HepG2 (cell line): ENCODE measurements around the gene PIEZO2. TPM values are rescaled to one million over a fixed set of nuclear protein-coding genes. Genes with fewer than 3 reads are reported as not detected.

Experiments
- ATAC-seq: fragments of 200-7000 bp; cut with Tn5 transposase; 3 replicates; pipeline ENCODE4 v1.9.1; 2020; ENCODE audit warnings: mild to moderate bottlenecking, moderate library complexity
- BruUV-seq: library from RNA; stranded (reverse); fragments of 400-500 nt; replicated peaks from 2 replicates; lab custom pipeline; 2021; lab: Mats Ljungman, UMichigan
- CTCF ChIA-PET: fragments of 300-600 bp; formaldehyde crosslinking; extraction: SDS; loops from one replicate; lab custom pipeline; 2021; ENCODE audit warnings: low total read pairs, inconsistent platforms, low intra/inter-chr PET ratio; lab: Yijun Ruan, JAX
- POLR2A ChIA-PET: fragments of 350-600 bp; sonication (Branson Sonifier 250); formaldehyde crosslinking; loops from one replicate; lab custom pipeline; 2020; ENCODE audit warnings: antibody characterized with exemption, inconsistent platforms; lab: Yijun Ruan, JAX
- DNase-seq: peaks from one replicate; pipeline ENCODE4 v3.0.0-alpha.2; 2015; ENCODE audit warnings: low spot score
- FAIRE-seq: peaks from 3 replicates; lab custom pipeline; 2011; peaks lifted over from hg19 to GRCh38; lab: Jason Lieb, UNC
- H2AFZ ChIP-seq: one replicate; pipeline ENCODE4 v1.6.1; 2011; ENCODE audit warnings: low read length, inconsistent platforms
- H3K27ac ChIP-seq: fragments of 300-600 bp; 3 replicates; pipeline ENCODE4 v1.8.0; 2011; ENCODE audit warnings: mixed run types, mild to moderate bottlenecking, mixed read lengths, low read length, inconsistent platforms; ENCODE audit not compliant: insufficient read depth; ENCODE audit errors: extremely low read length
- H3K27me3 ChIP-seq, 2 experiments: fragments of 200-600 bp in 1 of 2; 2 replicates in 1 of 2; 3 replicates in 1 of 2; pipeline versions ENCODE4 v1.6.0 to v1.8.0; 2011; ENCODE audit warnings: low read length in 2 of 2, mild to moderate bottlenecking in 2 of 2, moderate library complexity in 2 of 2, inconsistent platforms in 1 of 2; ENCODE audit not compliant: insufficient read depth in 2 of 2, control insufficient read depth in 1 of 2
- H3K36me3 ChIP-seq, 2 experiments: fragments of 200-600 bp in 1 of 2; replicated peaks in 1 of 2; 2 replicates in 1 of 2; 3 replicates in 1 of 2; pipeline versions ENCODE4 v1.5.1 to v1.8.0; 2011; ENCODE audit warnings: low read length in 2 of 2, inconsistent platforms in 1 of 2; ENCODE audit not compliant: insufficient read depth in 2 of 2, control insufficient read depth in 1 of 2
- H3K4me1 ChIP-seq: 2 replicates; pipeline ENCODE4 v1.5.1; 2012; ENCODE audit warnings: low read length, inconsistent platforms; ENCODE audit not compliant: insufficient read depth
- H3K4me2 ChIP-seq: 2 replicates; pipeline ENCODE4 v1.6.0; 2011; ENCODE audit warnings: low read depth, low read length, inconsistent platforms
- H3K4me3 ChIP-seq, 3 experiments: fragments of 200-600 bp in 1 of 3; sonication (generic), shearing (Covaris generic) in 1 of 3; replicated peaks in 1 of 3; 2 replicates each; pipeline ENCODE4 v1.5.1; 2011 to 2016; ENCODE audit warnings: low read length in 3 of 3, inconsistent platforms in 2 of 3, low read depth in 2 of 3, mild to moderate bottlenecking in 2 of 3, control low read depth in 1 of 3, mixed read lengths in 1 of 3; ENCODE audit not compliant: insufficient read depth in 1 of 3
- H3K79me2 ChIP-seq: one replicate; pipeline ENCODE4 v1.6.1; 2011; ENCODE audit warnings: low read length, inconsistent platforms; ENCODE audit not compliant: insufficient read depth
- H3K9ac ChIP-seq: 2 replicates; pipeline ENCODE4 v1.6.0; 2011; ENCODE audit warnings: mild to moderate bottlenecking, low read depth, low read length, inconsistent platforms; ENCODE audit not compliant: insufficient read depth
- H3K9me3 ChIP-seq: 2 replicates; pipeline ENCODE4 v1.5.1; 2012; ENCODE audit warnings: mild to moderate bottlenecking, low read length
- H4K20me1 ChIP-seq: 2 replicates; pipeline ENCODE4 v1.6.0; 2011; ENCODE audit warnings: inconsistent platforms, mild to moderate bottlenecking, low read length, moderate library complexity; ENCODE audit not compliant: insufficient read depth
- FOSL2 ChIP-seq: sonication (generic); formaldehyde crosslinking; IDR thresholded peaks from 2 replicates; pipeline ENCODE4 v1.4.0; 2020; ENCODE audit warnings: missing genetic modification reagents
- IKZF5 ChIP-seq: IDR thresholded peaks from 2 replicates; pipeline ENCODE4 v1.6.1; 2018; ENCODE audit warnings: missing genetic modification reagents, mild to moderate bottlenecking, missing compliant biosample characterization
- PAX8 ChIP-seq: sonication (generic); formaldehyde crosslinking; IDR thresholded peaks from 2 replicates; pipeline ENCODE4 v1.8.0; 2022; ENCODE audit warnings: mild to moderate bottlenecking, missing genetic modification reagents, borderline replicate concordance
- RFXANK ChIP-seq: IDR thresholded peaks from 2 replicates; pipeline ENCODE4 v1.6.1; 2016
- SNRNP70 ChIP-seq: fragments of 200-400 bp; formaldehyde crosslinking; IDR thresholded peaks from 2 replicates; pipeline ENCODE4 v1.6.1; 2017; ENCODE audit warnings: mild to moderate bottlenecking, low read depth, low read length, moderate library complexity
- TP53 ChIP-seq: sonication (generic); formaldehyde crosslinking; conservative IDR thresholded peaks from 2 replicates; pipeline ENCODE4 v1.4.0; 2020; ENCODE audit warnings: missing genetic modification reagents
- ZNF678 ChIP-seq: sonication (generic); formaldehyde crosslinking; IDR thresholded peaks from 2 replicates; pipeline ENCODE4 v1.4.0; 2020; ENCODE audit warnings: mild to moderate bottlenecking, missing genetic modification reagents
- ZSCAN9 ChIP-seq: IDR thresholded peaks from 2 replicates; pipeline ENCODE4 v1.6.1; 2016; ENCODE audit warnings: borderline replicate concordance
- in situ Hi-C: cut with HindIII; loops from 2 replicates; pipeline ENCODE4 v1.10.0; 2017; ENCODE audit warnings: low pct_unique_long_range_greater_than_20kb; ENCODE audit not compliant: extremely low pct_ligation_motif_present
- intact Hi-C: fragments of 100-400 bp; cut with micrococcal nuclease; formaldehyde crosslinking; loops from one replicate; pipeline ENCODE4 v1.10.0; 2022; ENCODE audit not compliant: unreplicated experiment
- polyA plus RNA-seq, 8 experiments: library from polyadenylated mRNA; depleted of rRNA in 3 of 8; stranded (reverse) in 7 of 8; unstranded in 1 of 8; fragments of >200 nt; fragmentation: Illumina TruSeq in 4 of 8; extraction: Trizol in 4 of 8; gene quantifications; 2 replicates each; pipeline versions ENCODE4 v1.2.1 to v1.2.3, GENCODE V29; 2011 to 2016; ENCODE audit warnings: low read depth in 4 of 8, missing spikeins in 1 of 8, mixed read lengths in 1 of 8; ENCODE audit not compliant: insufficient read depth in 1 of 8
- total RNA-seq, 5 experiments: library from RNA; depleted of rRNA; stranded (reverse); fragments of >200 nt; fragmentation: Illumina TruSeq; extraction: Trizol; gene quantifications; 2 replicates each; pipeline ENCODE4 v1.2.3, GENCODE V29; 2016; ENCODE audit warnings: low read depth in 1 of 5

PIEZO2 gene
- total and polyA plus RNA-seq, 2 of the 13 experiments (the other 11 are each of a cell fraction or from before 2014, with no cell fraction given) = 15.2 to 27.2 TPM

GRCh38 chr18:10979411-10979810 is 170.0 kb downstream of the PIEZO2 start (continued):
- TF ChIP-seq ZNF678 (no peak), PAX8 (CRISPR knock-in tag) (no peak), RFXANK (no peak), ZSCAN9 (CRISPR knock-in tag) (no peak), SNRNP70 (no peak), TP53 (CRISPR knock-in tag) (no peak), IKZF5 (CRISPR knock-in tag) (no peak)
- TF ChIP-seq, all 625 proteins: peak for 0

- Histone ChIP-seq H3K27ac (no peak overlapping the region), H3K79me2 (no peaks in the 10 kb centered on the region), H3K9me3 (no peaks in the 10 kb centered on the region), H3K4me1 (peaks cover 5% of the 10 kb centered on the region; the same call in 1 of the 2 replicates), H3K9ac (no peak overlapping the region), H3K27me3 (no peaks in the 10 kb centered on the region), H3K4me3 (no peak overlapping the region), H3K36me3 (no peaks in the 10 kb centered on the region), H4K20me1 (no peaks in the 10 kb centered on the region), H3K4me2 (no peak overlapping the region), H2AFZ (no peak overlapping the region)
- intact Hi-C loops (no loop called here), in situ Hi-C loops (no loop called here)
- DNase-seq (no peak), FAIRE-seq (no peak), ATAC-seq (no peak)
- no TSS peak for BruUV-seq
- POLR2A ChIA-PET = no interaction called here
- CTCF ChIA-PET = no interaction called here
- no peak for TF ChIP-seq FOSL2
These were observed 172.3 kb downstream of the PIEZO2 start for GRCh38 chr18:10977042-10977441.
